T1000 (cell line): ENCODE measurements around the gene ZNRF2.

Source experiments
- DNase-seq: peaks from one replicate; lab custom pipeline; 2025; ENCODE audit warnings: mixed read lengths; lab: John Stamatoyannopoulos, UW

The ZNRF2 gene

DNA sequence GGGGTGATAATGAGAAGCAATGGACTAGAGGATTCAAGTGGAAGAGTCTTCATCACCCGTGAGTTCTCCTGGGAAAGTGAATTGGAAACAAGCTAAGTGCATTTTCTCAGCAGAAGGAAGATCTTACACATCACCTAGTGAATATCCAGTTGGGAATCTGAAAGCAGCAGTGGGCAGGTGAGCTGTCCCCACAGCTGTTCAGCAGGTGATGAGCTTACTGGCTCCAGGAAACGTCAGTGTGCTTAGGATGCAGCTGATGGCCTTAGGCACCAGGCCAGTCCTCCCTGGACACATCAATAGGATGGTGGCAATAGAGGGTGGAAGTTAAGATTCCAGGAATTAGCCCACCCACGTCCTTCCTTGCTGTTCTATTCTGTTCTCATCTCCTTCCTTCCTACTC is 127.5 kb downstream of the ZNRF2 start:
- no peak for DNase-seq

DNA sequence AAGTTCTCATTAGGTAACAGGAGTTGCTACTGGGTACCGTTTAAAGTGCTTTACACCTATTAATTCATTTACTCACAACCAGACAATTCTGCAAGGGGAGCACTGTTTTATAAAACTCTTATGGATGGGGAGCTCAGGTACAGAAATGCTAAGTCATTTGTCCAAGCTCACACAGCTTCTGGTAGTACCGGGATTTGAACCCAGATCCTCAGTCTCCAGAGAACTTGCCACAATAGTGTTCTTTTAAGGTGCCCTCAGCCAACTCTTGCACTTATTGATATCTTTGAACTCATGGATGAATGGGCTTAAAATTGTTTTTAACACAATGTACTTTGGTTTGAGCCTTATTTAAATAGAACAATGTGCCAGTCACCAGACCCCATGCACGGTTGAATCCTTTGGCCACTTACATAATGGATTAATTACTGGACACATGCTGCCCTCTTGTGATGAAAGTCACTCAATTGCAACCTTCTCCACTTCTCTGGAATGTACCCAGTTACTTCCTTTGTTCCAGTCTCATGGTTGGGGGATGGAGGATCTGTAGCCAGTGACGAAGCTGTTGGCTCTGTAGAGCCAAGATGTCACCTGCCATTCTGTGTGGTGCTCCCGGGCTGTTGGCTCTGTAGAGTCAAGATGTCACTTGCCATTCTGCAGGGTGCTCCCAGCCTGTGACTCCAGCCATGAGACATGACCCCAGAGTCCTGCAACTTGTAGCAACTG is 128.5 kb downstream of the ZNRF2 start:
- peak; percentile 8 for DNase-seq

DNA sequence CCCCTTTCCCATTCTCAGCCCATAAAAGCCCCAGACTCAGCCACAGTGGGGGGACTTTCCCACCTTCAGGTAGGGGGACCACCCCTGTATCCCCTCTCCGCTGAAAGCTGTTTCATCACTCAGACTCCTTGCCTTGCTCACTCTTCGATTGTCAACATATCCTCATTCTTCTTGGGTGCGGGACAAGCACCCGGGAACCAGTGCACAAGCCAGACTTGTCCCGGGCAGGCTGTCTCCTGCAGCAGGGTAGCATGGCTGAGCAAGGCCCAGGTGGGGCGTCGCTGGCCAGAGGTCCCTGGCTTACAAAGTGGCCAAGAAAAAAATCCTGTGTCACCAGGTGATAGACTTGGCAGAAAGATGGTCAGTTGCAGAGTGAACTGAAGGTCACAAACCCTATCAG is 129.5 kb downstream of the ZNRF2 start:
- no peak for DNase-seq
